H9 (cell line): ENCODE data around the gene APBA2. TPM values are rescaled to one million over a fixed set of nuclear protein-coding genes. Genes with fewer than 3 reads are reported as not detected.

ENCODE experiments used
- DNase-seq: peaks from one replicate; pipeline ENCODE4 v3.0.0-alpha.2; 2017
- H2AFZ ChIP-seq: one replicate; pipeline ENCODE4 v1.6.1; 2013; ENCODE audit warnings: mild to moderate bottlenecking, low read length, control low read depth, moderate library complexity
- H2AK5ac ChIP-seq: 2 replicates; pipeline ENCODE4 v1.6.1; 2013; ENCODE audit warnings: low read length, control low read depth, mixed read lengths; ENCODE audit not compliant: insufficient read length
- H2BK120ac ChIP-seq: one replicate; pipeline ENCODE4 v1.6.1; 2013; ENCODE audit warnings: low read depth, mild to moderate bottlenecking, low read length, control low read depth, inconsistent platforms; ENCODE audit not compliant: poor library complexity, severe bottlenecking
- H2BK12ac ChIP-seq: 2 replicates; pipeline ENCODE4 v1.6.1; 2013; ENCODE audit warnings: low read length, control low read depth, mixed read lengths, low read depth; ENCODE audit not compliant: insufficient read length
- H2BK15ac ChIP-seq: 2 replicates; pipeline ENCODE4 v1.6.1; 2013; ENCODE audit warnings: low read depth, low read length, control low read depth
- H2BK20ac ChIP-seq: one replicate; pipeline ENCODE4 v1.6.1; 2013; ENCODE audit warnings: low read depth, mild to moderate bottlenecking, low read length, control low read depth, inconsistent platforms; ENCODE audit not compliant: poor library complexity, severe bottlenecking
- H2BK5ac ChIP-seq: 2 replicates; pipeline ENCODE4 v1.6.1; 2013; ENCODE audit warnings: low read length, control low read depth, mixed read lengths; ENCODE audit not compliant: insufficient read length
- H3K14ac ChIP-seq: 2 replicates; pipeline ENCODE4 v1.6.1; 2013; ENCODE audit warnings: low read length, control low read depth; ENCODE audit not compliant: insufficient read depth
- H3K18ac ChIP-seq: 2 replicates; pipeline ENCODE4 v1.6.1; 2013; ENCODE audit warnings: low read depth, mild to moderate bottlenecking, mixed read lengths, low read length, control low read depth; ENCODE audit not compliant: insufficient read length
- H3K23ac ChIP-seq: 2 replicates; pipeline ENCODE4 v1.6.1; 2013; ENCODE audit warnings: low read length, control low read depth, mixed read lengths, low read depth; ENCODE audit not compliant: insufficient read length
- H3K23me2 ChIP-seq: 2 replicates; pipeline ENCODE4 v1.6.1; 2013; ENCODE audit warnings: low read depth, mild to moderate bottlenecking, mixed read lengths, low read length, control low read depth; ENCODE audit not compliant: insufficient read length, poor library complexity, severe bottlenecking
- H3K27ac ChIP-seq: 2 replicates; pipeline ENCODE4 v1.5.1; 2013; ENCODE audit warnings: low read length, control low read depth, mixed read lengths, low read depth; ENCODE audit not compliant: insufficient read length
- H3K27me3 ChIP-seq: 2 replicates; pipeline ENCODE4 v1.6.1; 2013; ENCODE audit warnings: low read length, control low read depth, inconsistent platforms; ENCODE audit not compliant: insufficient read depth
- H3K4ac ChIP-seq: 2 replicates; pipeline ENCODE4 v1.6.1; 2013; ENCODE audit warnings: low read depth, mild to moderate bottlenecking, control low read depth, inconsistent platforms, low read length, moderate library complexity
- H3K4me1 ChIP-seq: 2 replicates; pipeline ENCODE4 v1.6.1; 2013; ENCODE audit warnings: low read length, control low read depth, inconsistent platforms; ENCODE audit not compliant: insufficient read depth
- H3K4me2 ChIP-seq: 2 replicates; pipeline ENCODE4 v1.6.1; 2013; ENCODE audit warnings: low read length, control low read depth, mixed read lengths; ENCODE audit not compliant: insufficient read length, insufficient read depth
- H3K56ac ChIP-seq: 2 replicates; pipeline ENCODE4 v1.6.1; 2013; ENCODE audit warnings: low read depth, mild to moderate bottlenecking, mixed read lengths, low read length, control low read depth; ENCODE audit not compliant: insufficient read length
- H3K79me1 ChIP-seq: 2 replicates; pipeline ENCODE4 v1.6.1; 2013; ENCODE audit warnings: low read depth, mild to moderate bottlenecking, moderate library complexity, low read length, control low read depth, inconsistent platforms; ENCODE audit not compliant: insufficient read depth, poor library complexity, severe bottlenecking
- H3K79me2 ChIP-seq: 2 replicates; pipeline ENCODE4 v1.6.1; 2013; ENCODE audit warnings: low read length, control low read depth, inconsistent platforms; ENCODE audit not compliant: insufficient read depth
- H3K9ac ChIP-seq: 2 replicates; pipeline ENCODE4 v1.6.1; 2013; ENCODE audit warnings: low read length, control low read depth, mixed read lengths; ENCODE audit not compliant: insufficient read length; ENCODE audit errors: extremely low read depth
- H3K9me3 ChIP-seq: one replicate; pipeline ENCODE4 v1.6.1; 2013; ENCODE audit warnings: low read depth, low read length, inconsistent platforms; ENCODE audit not compliant: control insufficient read depth
- H3T11ph ChIP-seq: one replicate; pipeline ENCODE4 v1.6.1; 2013; ENCODE audit warnings: mild to moderate bottlenecking, low read length, control low read depth, inconsistent platforms
- H4K20me1 ChIP-seq: one replicate; pipeline ENCODE4 v1.6.1; 2013; ENCODE audit not compliant: control insufficient read depth, insufficient read length, insufficient read depth
- H4K5ac ChIP-seq: 2 replicates; pipeline ENCODE4 v1.6.1; 2013; ENCODE audit warnings: low read depth, mild to moderate bottlenecking, mixed read lengths, low read length, control low read depth; ENCODE audit not compliant: insufficient read length
- H4K8ac ChIP-seq: replicated peaks from 2 replicates; pipeline ENCODE4 v1.6.1; 2013; ENCODE audit warnings: low read length, control low read depth, mixed read lengths, low read depth; ENCODE audit not compliant: insufficient read length
- H4K91ac ChIP-seq: 2 replicates; pipeline ENCODE4 v1.6.1; 2013; ENCODE audit warnings: low read depth, mild to moderate bottlenecking, moderate library complexity, mixed read lengths, low read length, control low read depth; ENCODE audit not compliant: insufficient read length
- H3K27ac Mint-ChIP-seq, 3 experiments: 2 replicates in 2 of 3; 3 replicates in 1 of 3; pipeline ENCODE4 v1.8.0; 2020 to 2021; ENCODE audit warnings: mixed read lengths in 3 of 3, mild to moderate bottlenecking in 1 of 3, moderate library complexity in 1 of 3
- H3K27me3 Mint-ChIP-seq: 2 replicates; pipeline ENCODE4 v1.8.0; 2021; ENCODE audit warnings: low read depth, mild to moderate bottlenecking, moderate library complexity, mixed read lengths
- H3K36me3 Mint-ChIP-seq, 3 experiments: 2 replicates in 2 of 3; 3 replicates in 1 of 3; pipeline ENCODE4 v1.8.0; 2020 to 2021; ENCODE audit warnings: low read depth in 3 of 3, mixed read lengths in 3 of 3; ENCODE audit not compliant: insufficient read depth in 1 of 3
- H3K4me1 Mint-ChIP-seq, 2 experiments: 2 replicates each; pipeline ENCODE4 v1.8.0; 2020; ENCODE audit warnings: mixed read lengths in 2 of 2
- H3K4me3 Mint-ChIP-seq, 2 experiments: 2 replicates in 1 of 2; 3 replicates in 1 of 2; pipeline ENCODE4 v1.8.0; 2020 to 2021; ENCODE audit warnings: mild to moderate bottlenecking in 2 of 2, mixed read lengths in 2 of 2, moderate library complexity in 1 of 2
- H3K9me3 Mint-ChIP-seq, 2 experiments: 2 replicates in 1 of 2; 3 replicates in 1 of 2; pipeline ENCODE4 v1.8.0; 2020; ENCODE audit warnings: mild to moderate bottlenecking in 2 of 2, mixed read lengths in 2 of 2, moderate library complexity in 1 of 2
- WGBS: extraction: QIAGEN DNeasy Blood & Tissue Kit; methylation state at CpG from one replicate; pipeline ENCODE4 v1.1.7; 2013; ENCODE audit warnings: missing lambda C conversion rate, low lambda C conversion rate, mixed read lengths; ENCODE audit not compliant: insufficient read length; ENCODE audit errors: extremely low coverage; 5-methylcytosine and 5-hydroxymethylcytosine counted together
- total RNA-seq: library from RNA; stranded (reverse); gene quantifications from 2 replicates; pipeline ENCODE4 v1.2.1, GENCODE V29; 2021
- TF ChIP-seq, protein P1 (sequence below): fragments of 200-600 bp; sonication (generic); conservative IDR thresholded peaks from 3 replicates; pipeline ENCODE4 v1.8.0; 2021; ENCODE audit warnings: antibody characterized with exemption, mild to moderate bottlenecking

Gene APBA2
- total RNA-seq, 1 experiment from 2014 or later = 14.3 TPM

DNA sequence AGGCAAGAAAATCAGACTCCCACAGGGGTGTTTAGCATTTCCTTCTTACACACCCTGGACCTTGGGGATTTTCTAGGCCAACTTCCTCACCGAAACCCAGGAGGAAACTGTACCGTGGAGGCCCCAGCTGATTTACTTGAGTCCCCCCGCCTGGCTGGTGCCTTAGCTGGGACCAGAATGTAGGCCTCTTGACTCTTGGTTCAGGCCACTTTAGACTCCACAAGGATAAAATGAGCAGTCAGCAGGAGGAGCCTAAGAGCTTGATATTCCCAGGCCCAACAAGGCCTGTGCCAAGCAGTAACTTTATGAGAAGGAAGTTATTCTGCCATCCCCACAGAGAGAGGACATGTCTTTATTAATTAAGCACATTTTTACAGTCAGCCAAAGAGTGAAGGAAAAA is 4.6 kb upstream of the APBA2 start:
- Histone ChIP-seq H3K27ac (no peak overlapping the region), H2BK15ac (no peak overlapping the region), H3K4ac (no peak overlapping the region), H3K27me3 (peaks cover 6% of the 10 kb centered on the region; the same call in 1 of the 2 replicates), H3K9me3 (no peaks in the 10 kb centered on the region), H4K91ac (no peak overlapping the region), H3K4me2 (no peak overlapping the region), H3K9ac (no peak overlapping the region), H3K4me1 (no peaks in the 10 kb centered on the region; the same call in 1 of the 2 replicates), H4K5ac (no peak overlapping the region), H3K79me2 (no peaks in the 10 kb centered on the region), H2BK5ac (no peak overlapping the region), H4K20me1 (no peaks in the 10 kb centered on the region), H3K14ac (no peak overlapping the region), H2AK5ac (no peak overlapping the region), H3K79me1 (no peaks in the 10 kb centered on the region), H3K23ac (no peak overlapping the region), H2BK12ac (no peak overlapping the region), H3T11ph (no peak overlapping the region), H2BK20ac (no peak overlapping the region), H3K56ac (no peak overlapping the region), H3K23me2 (no peaks in the 10 kb centered on the region), H3K18ac (no peak overlapping the region), H2BK120ac (no peak overlapping the region), H4K8ac (no peak overlapping the region), H2AFZ (no peak overlapping the region)
- H3K4me3 Mint-ChIP-seq = no peak overlapping the region
- no peak for DNase-seq
- no peaks in the 10 kb centered on the region for H3K36me3 Mint-ChIP-seq
- no CpG with 5 or more reads among the region's 3 CpGs for WGBS
- H3K27ac Mint-ChIP-seq = peak overlapping the region in 2 of 3 experiments; percentile 15 to 67; a peak in 3 of 7 replicates
- TF ChIP-seq, protein P1, sequence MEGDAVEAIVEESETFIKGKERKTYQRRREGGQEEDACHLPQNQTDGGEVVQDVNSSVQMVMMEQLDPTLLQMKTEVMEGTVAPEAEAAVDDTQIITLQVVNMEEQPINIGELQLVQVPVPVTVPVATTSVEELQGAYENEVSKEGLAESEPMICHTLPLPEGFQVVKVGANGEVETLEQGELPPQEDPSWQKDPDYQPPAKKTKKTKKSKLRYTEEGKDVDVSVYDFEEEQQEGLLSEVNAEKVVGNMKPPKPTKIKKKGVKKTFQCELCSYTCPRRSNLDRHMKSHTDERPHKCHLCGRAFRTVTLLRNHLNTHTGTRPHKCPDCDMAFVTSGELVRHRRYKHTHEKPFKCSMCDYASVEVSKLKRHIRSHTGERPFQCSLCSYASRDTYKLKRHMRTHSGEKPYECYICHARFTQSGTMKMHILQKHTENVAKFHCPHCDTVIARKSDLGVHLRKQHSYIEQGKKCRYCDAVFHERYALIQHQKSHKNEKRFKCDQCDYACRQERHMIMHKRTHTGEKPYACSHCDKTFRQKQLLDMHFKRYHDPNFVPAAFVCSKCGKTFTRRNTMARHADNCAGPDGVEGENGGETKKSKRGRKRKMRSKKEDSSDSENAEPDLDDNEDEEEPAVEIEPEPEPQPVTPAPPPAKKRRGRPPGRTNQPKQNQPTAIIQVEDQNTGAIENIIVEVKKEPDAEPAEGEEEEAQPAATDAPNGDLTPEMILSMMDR = no peak
- H3K27me3 Mint-ChIP-seq = peaks cover 61% of the 10 kb centered on the region
- no peaks in the 10 kb centered on the region; a peak in 2 of 5 replicates for H3K9me3 Mint-ChIP-seq
- peaks cover 13 to 22% of the 10 kb centered on the region in 2 experiments for H3K4me1 Mint-ChIP-seq
